ENCODE measurements around the gene NCAM2.

NCAM2 gene

DNA sequence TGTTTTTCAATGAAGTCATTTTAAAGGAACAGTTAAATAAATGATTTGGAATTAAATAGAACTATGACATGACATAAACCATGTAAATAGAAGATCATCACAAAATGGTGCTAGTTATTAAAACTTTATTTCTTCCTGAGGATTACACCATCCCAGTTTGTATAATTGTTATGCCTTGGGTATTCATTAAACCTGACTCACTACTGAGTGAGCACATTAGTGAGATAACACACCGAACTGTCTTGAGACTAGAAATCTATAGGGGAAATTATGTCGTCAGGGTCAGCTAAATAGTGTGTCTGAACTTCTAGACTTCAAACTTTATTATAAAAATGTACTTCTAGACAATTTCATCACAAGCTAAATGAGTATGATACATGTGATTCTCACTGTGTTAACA, 189.4 kb downstream of the NCAM2 start:
- H3K27me3 ChIP-seq (ENCODE audit: insufficient read depth, poor library complexity, severe bottlenecking): no peaks in the 10 kb centered on the region
- TF ChIP-seq SPI1 (IDR thresholded peaks at IDR 0.05; ENCODE audit: borderline replicate concordance, low read depth) (no peak), POLR2AphosphoS5 (IDR thresholded peaks at IDR 0.05; ENCODE audit: low read depth) (no peak), GABPA (IDR thresholded peaks at IDR 0.05; ENCODE audit: low read depth) (no peak)
- TF ChIP-seq, protein P1, sequence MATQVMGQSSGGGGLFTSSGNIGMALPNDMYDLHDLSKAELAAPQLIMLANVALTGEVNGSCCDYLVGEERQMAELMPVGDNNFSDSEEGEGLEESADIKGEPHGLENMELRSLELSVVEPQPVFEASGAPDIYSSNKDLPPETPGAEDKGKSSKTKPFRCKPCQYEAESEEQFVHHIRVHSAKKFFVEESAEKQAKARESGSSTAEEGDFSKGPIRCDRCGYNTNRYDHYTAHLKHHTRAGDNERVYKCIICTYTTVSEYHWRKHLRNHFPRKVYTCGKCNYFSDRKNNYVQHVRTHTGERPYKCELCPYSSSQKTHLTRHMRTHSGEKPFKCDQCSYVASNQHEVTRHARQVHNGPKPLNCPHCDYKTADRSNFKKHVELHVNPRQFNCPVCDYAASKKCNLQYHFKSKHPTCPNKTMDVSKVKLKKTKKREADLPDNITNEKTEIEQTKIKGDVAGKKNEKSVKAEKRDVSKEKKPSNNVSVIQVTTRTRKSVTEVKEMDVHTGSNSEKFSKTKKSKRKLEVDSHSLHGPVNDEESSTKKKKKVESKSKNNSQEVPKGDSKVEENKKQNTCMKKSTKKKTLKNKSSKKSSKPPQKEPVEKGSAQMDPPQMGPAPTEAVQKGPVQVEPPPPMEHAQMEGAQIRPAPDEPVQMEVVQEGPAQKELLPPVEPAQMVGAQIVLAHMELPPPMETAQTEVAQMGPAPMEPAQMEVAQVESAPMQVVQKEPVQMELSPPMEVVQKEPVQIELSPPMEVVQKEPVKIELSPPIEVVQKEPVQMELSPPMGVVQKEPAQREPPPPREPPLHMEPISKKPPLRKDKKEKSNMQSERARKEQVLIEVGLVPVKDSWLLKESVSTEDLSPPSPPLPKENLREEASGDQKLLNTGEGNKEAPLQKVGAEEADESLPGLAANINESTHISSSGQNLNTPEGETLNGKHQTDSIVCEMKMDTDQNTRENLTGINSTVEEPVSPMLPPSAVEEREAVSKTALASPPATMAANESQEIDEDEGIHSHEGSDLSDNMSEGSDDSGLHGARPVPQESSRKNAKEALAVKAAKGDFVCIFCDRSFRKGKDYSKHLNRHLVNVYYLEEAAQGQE (IDR thresholded peaks at IDR 0.05; ENCODE audit: insufficient replicate concordance, low read depth): no peak
- TF ChIP-seq, protein P2, sequence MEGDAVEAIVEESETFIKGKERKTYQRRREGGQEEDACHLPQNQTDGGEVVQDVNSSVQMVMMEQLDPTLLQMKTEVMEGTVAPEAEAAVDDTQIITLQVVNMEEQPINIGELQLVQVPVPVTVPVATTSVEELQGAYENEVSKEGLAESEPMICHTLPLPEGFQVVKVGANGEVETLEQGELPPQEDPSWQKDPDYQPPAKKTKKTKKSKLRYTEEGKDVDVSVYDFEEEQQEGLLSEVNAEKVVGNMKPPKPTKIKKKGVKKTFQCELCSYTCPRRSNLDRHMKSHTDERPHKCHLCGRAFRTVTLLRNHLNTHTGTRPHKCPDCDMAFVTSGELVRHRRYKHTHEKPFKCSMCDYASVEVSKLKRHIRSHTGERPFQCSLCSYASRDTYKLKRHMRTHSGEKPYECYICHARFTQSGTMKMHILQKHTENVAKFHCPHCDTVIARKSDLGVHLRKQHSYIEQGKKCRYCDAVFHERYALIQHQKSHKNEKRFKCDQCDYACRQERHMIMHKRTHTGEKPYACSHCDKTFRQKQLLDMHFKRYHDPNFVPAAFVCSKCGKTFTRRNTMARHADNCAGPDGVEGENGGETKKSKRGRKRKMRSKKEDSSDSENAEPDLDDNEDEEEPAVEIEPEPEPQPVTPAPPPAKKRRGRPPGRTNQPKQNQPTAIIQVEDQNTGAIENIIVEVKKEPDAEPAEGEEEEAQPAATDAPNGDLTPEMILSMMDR (IDR thresholded peaks at IDR 0.05; ENCODE audit: insufficient read depth, low read length): no peak

DNA sequence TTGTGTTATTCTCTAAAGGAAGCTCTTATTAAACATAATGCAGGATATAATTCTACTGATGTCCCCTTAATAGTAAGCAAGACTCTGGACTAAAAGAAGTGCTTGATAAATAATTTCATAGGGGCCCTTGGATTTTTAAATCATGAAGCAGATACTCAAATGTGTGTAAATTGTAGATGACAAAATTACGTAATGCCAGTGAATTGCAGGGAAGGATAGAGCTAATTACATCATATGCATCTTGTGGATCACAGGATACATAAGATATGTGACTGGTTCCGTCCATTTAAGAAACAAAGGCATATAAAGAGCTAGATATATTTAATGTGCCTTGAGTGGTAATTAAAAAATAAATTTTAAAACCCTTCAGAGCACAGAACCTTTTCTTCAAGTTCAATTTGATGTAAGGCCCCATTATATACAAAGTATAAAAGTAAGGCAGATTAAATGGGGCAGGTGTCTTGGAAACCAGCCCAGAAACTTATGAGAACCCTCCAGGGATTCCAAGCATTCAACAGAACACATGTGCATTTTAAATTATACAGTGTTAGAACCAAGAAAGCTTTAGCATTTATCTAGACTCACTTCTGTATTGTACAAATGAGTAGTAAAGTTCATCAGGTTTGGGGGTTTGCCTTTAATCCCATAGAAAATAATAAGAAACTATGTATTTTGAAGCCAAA, 190.4 kb downstream of the NCAM2 start:
- no peak overlapping the region for H3K27ac ChIP-seq (replicated peaks)
- DNase-seq (ENCODE audit: low read depth in 1 of 2, low spot score in 1 of 2): no peak
- no peak overlapping the region for H3K4me3 ChIP-seq (replicated peaks; ENCODE audit: insufficient read depth, low read length)
- TF ChIP-seq, protein P2 (IDR thresholded peaks at IDR 0.05; ENCODE audit: insufficient read depth, low read length): no peak
- TF ChIP-seq, protein P1 (IDR thresholded peaks at IDR 0.05; ENCODE audit: insufficient replicate concordance, low read depth): no peak
- TF ChIP-seq GABPA (IDR thresholded peaks at IDR 0.05; ENCODE audit: low read depth): no peak
- TF ChIP-seq SPI1 (IDR thresholded peaks at IDR 0.05; ENCODE audit: borderline replicate concordance, low read depth): no peak
- TF ChIP-seq POLR2AphosphoS5 (IDR thresholded peaks at IDR 0.05; ENCODE audit: low read depth): no peak
- H3K27me3 ChIP-seq (ENCODE audit: insufficient read depth, poor library complexity, severe bottlenecking): no peaks in the 10 kb centered on the region

More for the DNA sequence above, 189.4 kb downstream of the NCAM2 start:
- Histone ChIP-seq H3K4me3 (replicated peaks; ENCODE audit: insufficient read depth, low read length) (no peak overlapping the region), H3K27ac (replicated peaks) (no peak overlapping the region)
- DNase-seq (ENCODE audit: low read depth in 1 of 2, low spot score in 1 of 2): no peak

DNA sequence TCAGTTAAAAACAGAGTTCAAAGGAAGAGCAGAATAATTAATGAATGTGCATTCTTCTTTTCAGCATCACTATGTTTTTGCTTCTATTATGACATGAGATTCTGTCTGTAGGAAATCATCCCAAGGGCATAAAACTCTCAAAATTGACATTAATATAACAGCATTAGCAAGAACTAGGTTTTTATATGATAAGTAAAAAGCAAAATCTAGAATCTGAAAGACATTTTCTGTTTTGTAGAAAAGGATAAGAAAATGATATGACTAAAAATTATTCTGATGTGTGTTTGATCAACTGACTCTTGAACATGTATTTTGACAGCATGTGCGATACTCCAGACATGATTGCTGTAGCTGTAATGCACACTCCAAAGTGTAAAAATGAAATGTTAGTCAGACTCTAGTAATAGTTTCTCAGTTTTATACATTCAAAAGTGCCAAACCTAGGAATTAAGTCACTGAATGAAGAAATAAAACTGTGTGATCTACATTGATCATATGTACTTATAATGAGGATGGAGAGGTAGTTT, 197.3 kb downstream of the NCAM2 start:
- DNase-seq (ENCODE audit: low read depth in 1 of 2, low spot score in 1 of 2): no peak
- Histone ChIP-seq H3K4me3 (replicated peaks; ENCODE audit: insufficient read depth, low read length) (no peak overlapping the region), H3K27me3 (ENCODE audit: insufficient read depth, poor library complexity, severe bottlenecking) (no peaks in the 10 kb centered on the region), H3K27ac (replicated peaks) (no peak overlapping the region)
- TF ChIP-seq, protein P1 (IDR thresholded peaks at IDR 0.05; ENCODE audit: insufficient replicate concordance, low read depth): no peak
- TF ChIP-seq, protein P2 (IDR thresholded peaks at IDR 0.05; ENCODE audit: insufficient read depth, low read length): no peak
- TF ChIP-seq GABPA (IDR thresholded peaks at IDR 0.05; ENCODE audit: low read depth) (no peak), POLR2AphosphoS5 (IDR thresholded peaks at IDR 0.05; ENCODE audit: low read depth) (no peak), SPI1 (IDR thresholded peaks at IDR 0.05; ENCODE audit: borderline replicate concordance, low read depth) (no peak)

Measured in HL-60 (cell line).